Endothelial cell of umbilical vein (primary cell): Measurements from ENCODE around the gene MAP3K10.

ENCODE experiments used
- CTCF ChIP-seq, 2 donors: IDR thresholded peaks; 1 replicate in 1 of 2; 2 replicates in 1 of 2; pipeline ENCODE4 v1.5.1; 2011; ENCODE audit warnings: low read length in 2 of 2, mild to moderate bottlenecking in 2 of 2, moderate library complexity in 2 of 2, control low read depth in 1 of 2, inconsistent platforms in 1 of 2, low read depth in 1 of 2; ENCODE audit not compliant: insufficient read depth in 1 of 2; ENCODE audit errors: extremely low read depth in 1 of 2
- EZH2 ChIP-seq: IDR thresholded peaks from 2 replicates; pipeline ENCODE4 v1.6.1; 2012; ENCODE audit warnings: borderline replicate concordance, low read depth, mild to moderate bottlenecking, moderate library complexity, low read length, inconsistent platforms; ENCODE audit not compliant: severe bottlenecking
- FOS ChIP-seq: IDR thresholded peaks from 2 replicates; pipeline ENCODE4 v1.6.1; 2011; ENCODE audit warnings: mild to moderate bottlenecking, low read length, moderate library complexity, borderline replicate concordance; ENCODE audit not compliant: insufficient read depth
- GATA2 ChIP-seq: IDR thresholded peaks from 2 replicates; pipeline ENCODE4 v1.7.0; 2011; ENCODE audit warnings: low read depth, mild to moderate bottlenecking, moderate library complexity, mixed read lengths, low read length; ENCODE audit not compliant: insufficient read length, insufficient read depth
- JUN ChIP-seq: IDR thresholded peaks from 2 replicates; pipeline ENCODE4 v1.6.1; 2011; ENCODE audit warnings: borderline replicate concordance, low read depth; ENCODE audit not compliant: insufficient read length, insufficient read depth
- MAX ChIP-seq: IDR thresholded peaks from 2 replicates; pipeline ENCODE4 v1.6.1; 2011; ENCODE audit not compliant: insufficient read depth, insufficient read length
- MYC ChIP-seq: IDR thresholded peaks from one replicate; pipeline ENCODE4 v1.6.1; 2011; ENCODE audit warnings: mild to moderate bottlenecking, low read depth, low read length
- POLR2A ChIP-seq: IDR thresholded peaks from 2 replicates; pipeline ENCODE4 v1.6.1; 2012; ENCODE audit warnings: low read depth, mild to moderate bottlenecking, control low read depth, low read length
- POLR2AphosphoS5 ChIP-seq: IDR thresholded peaks from 2 replicates; pipeline ENCODE4 v1.6.1; 2012; ENCODE audit warnings: low read depth, mild to moderate bottlenecking, control low read depth, low read length, moderate library complexity; ENCODE audit not compliant: insufficient read depth

GRCh38 chr19:40253611-40254092 lies 62.4 kb downstream of the MAP3K10 start:
- TF ChIP-seq EZH2 (no peak), CTCF (IDR thresholded peaks at IDR 0.05; ENCODE audit: extremely low read depth in 1 of 2, insufficient read depth in 1 of 2, low read depth in 1 of 2, low read length in 2 of 2) (no peak), POLR2A (no peak), POLR2AphosphoS5 (no peak), FOS (no peak), JUN (no peak), MYC (no peak), MAX (no peak), GATA2 (no peak)
